Mucosa of descending colon (tissue), 3 donors: ENCODE measurements around the gene IFNLR1. TPM values are rescaled to one million over a fixed set of nuclear protein-coding genes. Genes with fewer than 3 reads are reported as not detected.

ENCODE experiments used
- ATAC-seq: fragments of 200-7000 bp; cut with Tn5 transposase; one replicate; pipeline ENCODE4 v1.9.1; 2020; ENCODE audit warnings: mild to moderate bottlenecking, moderate library complexity
- DNase-seq, 3 donors: peaks; one replicate each; pipeline ENCODE4 v3.0.0-alpha.2; 2020
- H3K36me3 ChIP-seq: fragments of 200-600 bp; one replicate; pipeline ENCODE4 v1.8.0; 2021; ENCODE audit warnings: low read depth, mild to moderate bottlenecking
- H3K4me1 ChIP-seq: fragments of 200-600 bp; one replicate; pipeline ENCODE4 v1.8.0; 2021; ENCODE audit warnings: low read depth, mild to moderate bottlenecking
- H3K4me3 ChIP-seq: fragments of 200-600 bp; one replicate; pipeline ENCODE4 v1.8.0; 2021; ENCODE audit warnings: mild to moderate bottlenecking
- H3K9me3 ChIP-seq: fragments of 200-600 bp; one replicate; pipeline ENCODE4 v1.8.0; 2021; ENCODE audit warnings: mild to moderate bottlenecking
- CTCF ChIP-seq: fragments of 200-600 bp; IDR thresholded peaks from one replicate; pipeline ENCODE4 v1.8.0; 2022; ENCODE audit warnings: antibody characterized with exemption, mild to moderate bottlenecking
- intact Hi-C, 2 donors: fragments of 100-400 bp; cut with DNase I in 1 of 2; cut with micrococcal nuclease in 1 of 2; formaldehyde crosslinking; loops; one replicate each; pipeline versions ENCODE4 v1.11.0 to v1.11.1; 2022; cut with DNase I, micrococcal nuclease
- total RNA-seq, 3 donors: library from RNA; stranded (reverse); fragmentation: NEBNext Ultra II Directional in 2 of 3; extraction: Animal tissue kit (Norgen Biotek cat#: 25700) in 2 of 3; gene quantifications; one replicate each; pipeline versions ENCODE4 v1.2.1 to v1.2.4, GENCODE V29; 2021 to 2023
- donor health status: DM: no; HTN: no; CAD: no; lungs with moderate emphysema.
- donor health status: DM: no; HTN: no; CAD: no.
- donor health status: DM: no; HTN: yes; CAD: no.

Gene IFNLR1
- total RNA-seq, 3 donors from 2014 or later: 5.3 to 24.0 (median 18.8) TPM

- intact Hi-C loops: no loop called here
- H3K36me3 ChIP-seq: no peaks in the 10 kb centered on the region
Measured at GRCh38 chr1:24127801-24128363, 59.2 kb downstream of the IFNLR1 start.

GRCh38 chr1:24127134-24127800, 59.8 kb downstream of the IFNLR1 start:
- no peak for DNase-seq
- no peaks in the 10 kb centered on the region for H3K9me3 ChIP-seq
- no peak overlapping the region for H3K4me3 ChIP-seq
- no peaks in the 10 kb centered on the region for H3K36me3 ChIP-seq
- no peaks in the 10 kb centered on the region for H3K4me1 ChIP-seq
- intact Hi-C loops: no loop called here
- TF ChIP-seq CTCF: no peak
- ATAC-seq: no peak

More at GRCh38 chr1:24127801-24128363, 59.2 kb downstream of the IFNLR1 start:
- DNase-seq (no peak), ATAC-seq (peak; percentile 68)
- no peak for TF ChIP-seq CTCF
- no peaks in the 10 kb centered on the region for H3K9me3 ChIP-seq
- no peaks in the 10 kb centered on the region for H3K4me1 ChIP-seq
- H3K4me3 ChIP-seq: no peak overlapping the region

- no peak for TF ChIP-seq CTCF
- no peak overlapping the region for H3K4me3 ChIP-seq
- ATAC-seq (no peak), DNase-seq (no peak)
- no peaks in the 10 kb centered on the region for H3K36me3 ChIP-seq
- no peaks in the 10 kb centered on the region for H3K9me3 ChIP-seq
- H3K4me1 ChIP-seq: no peaks in the 10 kb centered on the region
- intact Hi-C loops: no loop called here
Measured at GRCh38 chr1:24126672-24127023, 60.4 kb downstream of the IFNLR1 start.

GRCh38 chr1:24126018-24126671, 60.9 kb downstream of the IFNLR1 start:
- Histone ChIP-seq H3K36me3 (no peaks in the 10 kb centered on the region), H3K4me3 (no peak overlapping the region), H3K4me1 (no peaks in the 10 kb centered on the region), H3K9me3 (no peaks in the 10 kb centered on the region)
- TF ChIP-seq CTCF: no peak
- intact Hi-C loops: no loop called here
- no peak for DNase-seq
- no peak for ATAC-seq

GRCh38 chr1:24125456-24125855, 61.6 kb downstream of the IFNLR1 start:
- intact Hi-C loops: no loop called here
- Histone ChIP-seq H3K9me3 (no peaks in the 10 kb centered on the region), H3K4me3 (no peak overlapping the region), H3K36me3 (no peaks in the 10 kb centered on the region), H3K4me1 (peaks cover 6% of the 10 kb centered on the region)
- no peak for DNase-seq
- ATAC-seq: no peak
- no peak for TF ChIP-seq CTCF
